Neural progenitor cell (in vitro differentiated cells): ENCODE results near the gene C12orf56. TPM values are rescaled to one million over a fixed set of nuclear protein-coding genes. Genes with fewer than 3 reads are reported as not detected.
A peak's percentile ranks its signal among the peaks of the same experiment; 100 is the strongest.

Experiments used
- DNase-seq: peaks from one replicate; pipeline ENCODE4 v3.0.0-alpha.2; 2016; ENCODE audit warnings: low spot score
- H2AFZ ChIP-seq: fragments of 200-600 bp; sonication (generic); replicated peaks from 2 replicates; pipeline ENCODE4 v1.6.1; 2016; ENCODE audit warnings: antibody characterized with exemption
- H3F3A ChIP-seq: fragments of 200-600 bp; sonication (generic); 2 replicates; pipeline ENCODE4 v1.6.1; 2016; ENCODE audit warnings: antibody characterized with exemption, low read depth
- H3K27ac ChIP-seq: fragments of 200-600 bp; sonication (generic); 2 replicates; pipeline ENCODE4 v1.5.1; 2016; ENCODE audit warnings: mild to moderate bottlenecking
- H3K27me3 ChIP-seq: fragments of 200-600 bp; sonication (generic); 2 replicates; pipeline ENCODE4 v1.6.1; 2016; ENCODE audit warnings: mild to moderate bottlenecking, moderate library complexity
- H3K36me3 ChIP-seq: fragments of 200-600 bp; sonication (generic); 2 replicates; pipeline ENCODE4 v1.5.1; 2016
- H3K4me1 ChIP-seq: fragments of 200-600 bp; sonication (generic); 2 replicates; pipeline ENCODE4 v1.6.1; 2016; ENCODE audit warnings: mixed run types
- H3K4me2 ChIP-seq: fragments of 200-600 bp; sonication (generic); 2 replicates; pipeline ENCODE4 v1.6.1; 2016
- H3K4me3 ChIP-seq: fragments of 200-600 bp; sonication (generic); 2 replicates; pipeline ENCODE4 v1.5.1; 2016
- H3K79me2 ChIP-seq: fragments of 200-600 bp; sonication (generic); 2 replicates; pipeline ENCODE4 v1.6.1; 2016; ENCODE audit warnings: low read depth
- H3K9ac ChIP-seq: fragments of 200-600 bp; sonication (generic); 2 replicates; pipeline ENCODE4 v1.6.1; 2016
- H3K9me3 ChIP-seq: fragments of 200-600 bp; sonication (generic); 2 replicates; pipeline ENCODE4 v1.5.1; 2016; ENCODE audit warnings: low read depth
- H4K20me1 ChIP-seq: fragments of 200-600 bp; sonication (generic); 2 replicates; pipeline ENCODE4 v1.6.1; 2016; ENCODE audit warnings: low read depth
- H3K27ac Mint-ChIP-seq: 3 replicates; pipeline ENCODE4 v1.8.0; 2021; ENCODE audit warnings: mixed read lengths
- H3K27me3 Mint-ChIP-seq: 2 replicates; pipeline ENCODE4 v1.8.0; 2022; ENCODE audit warnings: low read depth, mild to moderate bottlenecking, inconsistent platforms, moderate library complexity, mixed read lengths; ENCODE audit not compliant: insufficient read depth
- H3K36me3 Mint-ChIP-seq: 3 replicates; pipeline ENCODE4 v1.8.0; 2021; ENCODE audit warnings: mixed read lengths
- H3K4me1 Mint-ChIP-seq: 3 replicates; pipeline ENCODE4 v1.8.0; 2021; ENCODE audit warnings: mixed read lengths
- H3K4me3 Mint-ChIP-seq: 3 replicates; pipeline ENCODE4 v1.8.0; 2021; ENCODE audit warnings: mild to moderate bottlenecking, moderate library complexity, mixed read lengths
- H3K9me3 Mint-ChIP-seq: 3 replicates; pipeline ENCODE4 v1.8.0; 2020; ENCODE audit warnings: mixed read lengths
- EZH2 ChIP-seq: fragments of 200-600 bp; sonication (generic); IDR thresholded peaks from 2 replicates; pipeline ENCODE4 v1.6.1; 2017; ENCODE audit warnings: antibody characterized with exemption, mild to moderate bottlenecking, moderate library complexity
- EZH2phosphoT487 ChIP-seq: fragments of 200-600 bp; sonication (generic); IDR thresholded peaks from 2 replicates; pipeline ENCODE4 v1.6.1; 2017; ENCODE audit warnings: antibody characterized with exemption
- total RNA-seq: library from RNA; depleted of rRNA; stranded (reverse); fragments of >200 nt; gene quantifications from 2 replicates; pipeline ENCODE4 v1.2.3, GENCODE V29; 2015; ENCODE audit warnings: low replicate concordance
- TF ChIP-seq, protein P1 (sequence below): fragments of 200-600 bp; sonication (generic); IDR thresholded peaks from 2 replicates; pipeline ENCODE4 v1.5.1; 2017; ENCODE audit warnings: antibody characterized with exemption, mild to moderate bottlenecking

Gene C12orf56
- total RNA-seq, 1 donor from 2014 or later = 4.2 TPM

- Histone ChIP-seq H3K79me2 (no peaks in the 10 kb centered on the region), H2AFZ (no peak overlapping the region), H3K9ac (no peak overlapping the region), H3K9me3 (no peaks in the 10 kb centered on the region), H3F3A (no peaks in the 10 kb centered on the region), H3K4me3 (no peak overlapping the region), H3K27ac (no peak overlapping the region), H3K4me2 (no peak overlapping the region), H4K20me1 (no peaks in the 10 kb centered on the region), H3K4me1 (no peaks in the 10 kb centered on the region), H3K27me3 (no peaks in the 10 kb centered on the region), H3K36me3 (no peaks in the 10 kb centered on the region)
- TF ChIP-seq EZH2 (no peak), EZH2phosphoT487 (no peak)
- TF ChIP-seq, protein P1, sequence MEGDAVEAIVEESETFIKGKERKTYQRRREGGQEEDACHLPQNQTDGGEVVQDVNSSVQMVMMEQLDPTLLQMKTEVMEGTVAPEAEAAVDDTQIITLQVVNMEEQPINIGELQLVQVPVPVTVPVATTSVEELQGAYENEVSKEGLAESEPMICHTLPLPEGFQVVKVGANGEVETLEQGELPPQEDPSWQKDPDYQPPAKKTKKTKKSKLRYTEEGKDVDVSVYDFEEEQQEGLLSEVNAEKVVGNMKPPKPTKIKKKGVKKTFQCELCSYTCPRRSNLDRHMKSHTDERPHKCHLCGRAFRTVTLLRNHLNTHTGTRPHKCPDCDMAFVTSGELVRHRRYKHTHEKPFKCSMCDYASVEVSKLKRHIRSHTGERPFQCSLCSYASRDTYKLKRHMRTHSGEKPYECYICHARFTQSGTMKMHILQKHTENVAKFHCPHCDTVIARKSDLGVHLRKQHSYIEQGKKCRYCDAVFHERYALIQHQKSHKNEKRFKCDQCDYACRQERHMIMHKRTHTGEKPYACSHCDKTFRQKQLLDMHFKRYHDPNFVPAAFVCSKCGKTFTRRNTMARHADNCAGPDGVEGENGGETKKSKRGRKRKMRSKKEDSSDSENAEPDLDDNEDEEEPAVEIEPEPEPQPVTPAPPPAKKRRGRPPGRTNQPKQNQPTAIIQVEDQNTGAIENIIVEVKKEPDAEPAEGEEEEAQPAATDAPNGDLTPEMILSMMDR = no peak
- H3K4me3 Mint-ChIP-seq = no peak overlapping the region
- no peaks in the 10 kb centered on the region for H3K9me3 Mint-ChIP-seq
- no peaks in the 10 kb centered on the region for H3K4me1 Mint-ChIP-seq
- H3K36me3 Mint-ChIP-seq = no peaks in the 10 kb centered on the region
- DNase-seq = no peak
- H3K27ac Mint-ChIP-seq = no peak overlapping the region
- no peaks in the 10 kb centered on the region for H3K27me3 Mint-ChIP-seq
Observed at GRCh38 chr12:64261813-64262212, 128.7 kb downstream of the C12orf56 start.

GRCh38 chr12:64258576-64258975, 132.0 kb downstream of the C12orf56 start:
- no peak for DNase-seq
- Histone ChIP-seq H3K27me3 (no peaks in the 10 kb centered on the region), H4K20me1 (no peaks in the 10 kb centered on the region), H3K4me3 (no peak overlapping the region), H3K9ac (no peak overlapping the region), H3K4me2 (no peak overlapping the region), H2AFZ (no peak overlapping the region), H3K79me2 (no peaks in the 10 kb centered on the region), H3K4me1 (no peaks in the 10 kb centered on the region), H3F3A (no peaks in the 10 kb centered on the region), H3K36me3 (no peaks in the 10 kb centered on the region), H3K27ac (no peak overlapping the region), H3K9me3 (no peaks in the 10 kb centered on the region)
- TF ChIP-seq, protein P1 = no peak
- no peak for TF ChIP-seq EZH2phosphoT487
- H3K4me1 Mint-ChIP-seq = no peaks in the 10 kb centered on the region
- H3K27me3 Mint-ChIP-seq = no peaks in the 10 kb centered on the region
- no peak overlapping the region for H3K27ac Mint-ChIP-seq
- no peaks in the 10 kb centered on the region for H3K9me3 Mint-ChIP-seq
- no peaks in the 10 kb centered on the region for H3K36me3 Mint-ChIP-seq
- no peak overlapping the region for H3K4me3 Mint-ChIP-seq

GRCh38 chr12:64256166-64256800, 134.3 kb downstream of the C12orf56 start:
- DNase-seq = peak; percentile 77
- Histone ChIP-seq H3F3A (no peaks in the 10 kb centered on the region), H4K20me1 (no peaks in the 10 kb centered on the region), H3K27ac (no peak overlapping the region), H2AFZ (peak overlapping the region; percentile 66), H3K4me3 (no peak overlapping the region), H3K36me3 (no peaks in the 10 kb centered on the region), H3K27me3 (no peaks in the 10 kb centered on the region), H3K9ac (no peak overlapping the region), H3K79me2 (no peaks in the 10 kb centered on the region), H3K4me2 (no peak overlapping the region), H3K9me3 (no peaks in the 10 kb centered on the region), H3K4me1 (no peaks in the 10 kb centered on the region)
- H3K27me3 Mint-ChIP-seq = no peaks in the 10 kb centered on the region
- H3K4me1 Mint-ChIP-seq = no peaks in the 10 kb centered on the region
- H3K4me3 Mint-ChIP-seq = no peak overlapping the region
- no peaks in the 10 kb centered on the region for H3K9me3 Mint-ChIP-seq
- no peak overlapping the region for H3K27ac Mint-ChIP-seq
- TF ChIP-seq EZH2 = no peak
- TF ChIP-seq EZH2phosphoT487 = no peak
- TF ChIP-seq, protein P1 = peak; percentile 84
- no peaks in the 10 kb centered on the region for H3K36me3 Mint-ChIP-seq
